ENCODE data around the gene SPTLC1.
A peak's percentile ranks its signal among the peaks of the same experiment; 100 is the strongest.
"Not testable (repeated sequence)": the region's sequence is repeated elsewhere in the genome, so short reads cannot be mapped to it uniquely, and the experiment has no call there.

The SPTLC1 gene

GRCh38 chr9:92158097-92158601 is 42.9 kb upstream of the SPTLC1 start:
- ChIA-PET POLR2A (ENCODE audit: low non-redundant PET) (no interaction called here), CTCF (no interaction called here)
- DNase-seq (ENCODE audit: low spot score) = no peak
- H3K27ac ChIP-seq = no peak overlapping the region
- no peak for TF ChIP-seq CTCF (conservative IDR thresholded peaks at IDR 0.05; ENCODE audit: low read depth)

GRCh38 chr9:92155736-92156135 is 40.5 kb upstream of the SPTLC1 start:
- POLR2A ChIA-PET (ENCODE audit: low non-redundant PET); CTCF ChIA-PET; H3K27ac ChIP-seq; DNase-seq (ENCODE audit: low spot score): not testable (repeated sequence)

GRCh38 chr9:92155221-92155620 is 40.0 kb upstream of the SPTLC1 start:
- no peak overlapping the region for H3K27ac ChIP-seq
- CTCF ChIA-PET = no interaction called here
- no peak for DNase-seq (ENCODE audit: low spot score)
- POLR2A ChIA-PET (ENCODE audit: low non-redundant PET) = no interaction called here
- no peak for TF ChIP-seq CTCF (conservative IDR thresholded peaks at IDR 0.05; ENCODE audit: low read depth)

- POLR2A ChIA-PET (ENCODE audit: low non-redundant PET) = not testable (repeated sequence)
- peak overlapping the region; percentile 47 for H3K27ac ChIP-seq
- CTCF ChIA-PET = interaction anchor here (0.5 to 1.2 kb wide), 3 partner anchors 13 to 33 kb away, joined by 3 to 6 read pairs (median 3); no protein-coding TSS in a partner anchor
- DNase-seq (ENCODE audit: low spot score) = peak; percentile 76
Observed at GRCh38 chr9:92153466-92154415, 38.5 kb upstream of the SPTLC1 start.

GRCh38 chr9:92151691-92152393 is 36.6 kb upstream of the SPTLC1 start:
- CTCF ChIA-PET = no interaction called here
- TF ChIP-seq CTCF (conservative IDR thresholded peaks at IDR 0.05; ENCODE audit: low read depth) = no peak
- DNase-seq (ENCODE audit: low spot score) = peak; percentile 64
- H3K27ac ChIP-seq = peak overlapping the region; percentile 77
- POLR2A ChIA-PET (ENCODE audit: low non-redundant PET) = no interaction called here

GRCh38 chr9:92150501-92151470 is 35.6 kb upstream of the SPTLC1 start:
- H3K27ac ChIP-seq = peak overlapping the region; percentile 77; the same call in 1 of the 2 replicates
- CTCF ChIA-PET; DNase-seq (ENCODE audit: low spot score); POLR2A ChIA-PET (ENCODE audit: low non-redundant PET): not testable (repeated sequence)

- DNase-seq (ENCODE audit: low spot score) = no peak
- POLR2A ChIA-PET (ENCODE audit: low non-redundant PET) = no interaction called here
- CTCF ChIA-PET = interaction anchor here (0.6 to 2.4 kb wide), 3 partner anchors 10 to 1576 kb away, joined by 4 to 8 read pairs (median 4); no protein-coding TSS in a partner anchor
- H3K27ac ChIP-seq = peak overlapping the region; percentile 95
- TF ChIP-seq CTCF (conservative IDR thresholded peaks at IDR 0.05; ENCODE audit: low read depth) = no peak
Observed at GRCh38 chr9:92147852-92148180, 32.6 kb upstream of the SPTLC1 start.
